HepG2 (cell line): Measurements from ENCODE around the gene IDH3A. TPM values are rescaled to one million over a fixed set of nuclear protein-coding genes. Genes with fewer than 3 reads are reported as not detected.
A peak's percentile ranks its signal among the peaks of the same experiment; 100 is the strongest.

Source experiments
- AKAP8 ChIP-seq: sonication (generic); formaldehyde crosslinking; IDR thresholded peaks from 2 replicates; pipeline ENCODE4 v1.5.1; 2020; ENCODE audit warnings: mild to moderate bottlenecking, missing genetic modification reagents
- ATF3 ChIP-seq: sonication (generic); formaldehyde crosslinking; IDR thresholded peaks from 2 replicates; pipeline ENCODE4 v1.4.0; 2020; ENCODE audit warnings: missing genetic modification reagents
- HNRNPLL ChIP-seq: fragments of 200-400 bp; formaldehyde crosslinking; IDR thresholded peaks from 2 replicates; pipeline ENCODE4 v1.6.1; 2017; ENCODE audit warnings: mild to moderate bottlenecking, low read depth, low read length; ENCODE audit not compliant: poor library complexity, severe bottlenecking
- IRF2 ChIP-seq: IDR thresholded peaks from 2 replicates; pipeline ENCODE4 v1.6.1; 2018; ENCODE audit warnings: missing genetic modification reagents, missing compliant biosample characterization
- LRRFIP1 ChIP-seq: sonication (generic); formaldehyde crosslinking; conservative IDR thresholded peaks from 2 replicates; pipeline ENCODE4 v1.4.0; 2020; ENCODE audit warnings: missing genetic modification reagents
- MBNL3 ChIP-seq: fragments of 250-450 bp; sonication (Bioruptor Pico); conservative IDR thresholded peaks from 2 replicates; pipeline ENCODE4 v1.8.0; 2022; ENCODE audit warnings: mild to moderate bottlenecking, inconsistent platforms
- PRMT3 ChIP-seq: sonication (generic); formaldehyde crosslinking; IDR thresholded peaks from 2 replicates; pipeline ENCODE4 v1.8.1; 2022; ENCODE audit warnings: low read depth, mild to moderate bottlenecking, moderate library complexity, missing genetic modification reagents, borderline replicate concordance
- RFXANK ChIP-seq: IDR thresholded peaks from 2 replicates; pipeline ENCODE4 v1.6.1; 2016
- SMARCE1 ChIP-seq: fragments of 450-650 bp; IDR thresholded peaks from 2 replicates; pipeline ENCODE4 v1.6.1; 2017; ENCODE audit warnings: borderline replicate concordance
- SRSF4 ChIP-seq: fragments of 200-400 bp; formaldehyde crosslinking; IDR thresholded peaks from one replicate; pipeline ENCODE4 v1.6.1; 2018; ENCODE audit warnings: mild to moderate bottlenecking, low read depth, low read length, moderate library complexity; ENCODE audit not compliant: poor library complexity, severe bottlenecking
- YEATS2 ChIP-seq: sonication (generic); formaldehyde crosslinking; IDR thresholded peaks from 2 replicates; pipeline ENCODE4 v1.4.0; 2020; ENCODE audit warnings: missing genetic modification reagents, borderline replicate concordance
- ZBTB40 ChIP-seq, 2 experiments: fragments of 450-650 bp in 1 of 2; sonication (generic) in 1 of 2; formaldehyde crosslinking in 1 of 2; IDR thresholded peaks; 2 replicates each; pipeline versions ENCODE4 v1.6.1 to v1.8.0; 2016 to 2022; ENCODE audit warnings: antibody characterized with exemption in 1 of 2, mild to moderate bottlenecking in 1 of 2, missing genetic modification reagents in 1 of 2
- ZNF30 ChIP-seq: sonication (generic); formaldehyde crosslinking; IDR thresholded peaks from 2 replicates; pipeline ENCODE4 v1.5.0; 2020; ENCODE audit warnings: mild to moderate bottlenecking, missing genetic modification reagents
- ZNF446 ChIP-seq: sonication (generic); formaldehyde crosslinking; IDR thresholded peaks from 2 replicates; pipeline ENCODE4 v1.5.0; 2020; ENCODE audit warnings: mild to moderate bottlenecking, missing genetic modification reagents
- ZUFSP ChIP-seq: sonication (generic); formaldehyde crosslinking; IDR thresholded peaks from 2 replicates; pipeline ENCODE4 v1.9.0; 2021; ENCODE audit warnings: missing genetic modification reagents, mild to moderate bottlenecking, borderline replicate concordance
- polyA plus RNA-seq, 8 experiments: library from polyadenylated mRNA; depleted of rRNA in 3 of 8; stranded (reverse) in 7 of 8; unstranded in 1 of 8; fragments of >200 nt; fragmentation: Illumina TruSeq in 4 of 8; extraction: Trizol in 4 of 8; gene quantifications; 2 replicates each; pipeline versions ENCODE4 v1.2.1 to v1.2.3, GENCODE V29; 2011 to 2016; ENCODE audit warnings: low read depth in 4 of 8, missing spikeins in 1 of 8, mixed read lengths in 1 of 8; ENCODE audit not compliant: insufficient read depth in 1 of 8
- total RNA-seq, 5 experiments: library from RNA; depleted of rRNA; stranded (reverse); fragments of >200 nt; fragmentation: Illumina TruSeq; extraction: Trizol; gene quantifications; 2 replicates each; pipeline ENCODE4 v1.2.3, GENCODE V29; 2016; ENCODE audit warnings: low read depth in 1 of 5

Gene IDH3A
- total and polyA plus RNA-seq, 2 of the 13 experiments (the other 11 are each of a cell fraction or from before 2014, with no cell fraction given) = 40.7 to 50.7 TPM

GRCh38 chr15:78149068-78149804, at the start of gene IDH3A (continued):
- TF ChIP-seq SMARCE1 (no peak), AKAP8 (CRISPR knock-in tag) (no peak), ZNF30 (CRISPR knock-in tag) (no peak), SRSF4 (no peak), ZUFSP (no peak), PRMT3 (no peak), MBNL3 (no peak), HNRNPLL (no peak), IRF2 (CRISPR knock-in tag) (0 out of 2 replicates have a peak, but pooled peaks have one; percentile 7), YEATS2 (CRISPR knock-in tag) (no peak), LRRFIP1 (no peak), ZNF446 (CRISPR knock-in tag) (no peak; the same call in 1 of the 2 replicates), ATF3 (CRISPR knock-in tag) (no peak), RFXANK (CRISPR knock-in tag) (no peak), ZBTB40 (IDR thresholded peaks at IDR 0.05) (no peak), ZBTB40 (CRISPR knock-in tag; IDR thresholded peaks at IDR 0.05) (no peak; the same call in 1 of the 2 replicates)
